Raji (cell line): ENCODE results near the gene ELL.

Experiments
- POLR2A ChIP-seq: IDR thresholded peaks from 2 replicates; pipeline ENCODE4 v1.6.1; 2011; ENCODE audit warnings: low read depth, low read length, control low read depth; ENCODE audit not compliant: insufficient read depth

Gene ELL

GRCh38 chr19:18521692-18522123, at the start of gene ELL:
Gene ELL (minus strand): TSS chr19:18522070. CDS start chr19:18522055, 15 bp downstream.
- peak; percentile 96 for TF ChIP-seq POLR2A

GRCh38 chr19:18568367-18568766, 46.5 kb upstream of the ELL start:
- no peak for TF ChIP-seq POLR2A

- TF ChIP-seq POLR2A, result no peak
These were observed 45.1 kb upstream of the ELL start for GRCh38 chr19:18566953-18567352.

GRCh38 chr19:18562086-18562485, 40.2 kb upstream of the ELL start:
- no peak for TF ChIP-seq POLR2A

- no peak for TF ChIP-seq POLR2A
These were observed 37.8 kb upstream of the ELL start for GRCh38 chr19:18559685-18560084.

GRCh38 chr19:18558604-18559003, 36.7 kb upstream of the ELL start:
- peak; percentile 40; the same call in 1 of the 2 replicates for TF ChIP-seq POLR2A

GRCh38 chr19:18558202-18558555, 36.3 kb upstream of the ELL start:
- TF ChIP-seq POLR2A, result no peak

- TF ChIP-seq POLR2A, result peak; percentile 96
These were observed 35.7 kb upstream of the ELL start, which contains the start of gene KXD1 for GRCh38 chr19:18557411-18558201. Gene KXD1 (plus strand): TSS chr19:18557870. CDS start chr19:18562057, 4,187 bp downstream.

GRCh38 chr19:18551631-18552030, 29.8 kb upstream of the ELL start:
- TF ChIP-seq POLR2A, result no peak

GRCh38 chr19:18543814-18544475, 22.1 kb upstream of the ELL start:
- TF ChIP-seq POLR2A, result peak; percentile 59

GRCh38 chr19:18542941-18543813, 21.3 kb upstream of the ELL start, which contains the start of gene FKBP8:
Gene FKBP8 (minus strand): TSS chr19:18543573. CDS start chr19:18541970, 1,603 bp downstream.
- no peak for TF ChIP-seq POLR2A

- TF ChIP-seq POLR2A, result no peak
These were observed 20.4 kb upstream of the ELL start for GRCh38 chr19:18541992-18542940.

GRCh38 chr19:18541258-18541991, 19.6 kb upstream of the ELL start:
- TF ChIP-seq POLR2A, result no peak
